HUES48 (cell line): Measurements from ENCODE around the gene LFNG.
A peak's percentile ranks its signal among the peaks of the same experiment; 100 is the strongest.

Experiments
- H3K27ac ChIP-seq: one replicate; pipeline ENCODE4 v1.7.0; 2013; ENCODE audit warnings: low read depth, low read length, inconsistent platforms
- H3K27me3 ChIP-seq: 2 replicates; pipeline ENCODE4 v1.6.1; 2013; ENCODE audit warnings: mild to moderate bottlenecking, low read length; ENCODE audit not compliant: control insufficient read depth, insufficient read depth
- H3K36me3 ChIP-seq: 2 replicates; pipeline ENCODE4 v1.6.1; 2013; ENCODE audit warnings: low read length; ENCODE audit not compliant: control insufficient read depth, insufficient read depth
- H3K4me1 ChIP-seq: 2 replicates; pipeline ENCODE4 v1.6.1; 2013; ENCODE audit warnings: mild to moderate bottlenecking, low read length; ENCODE audit not compliant: control insufficient read depth, insufficient read depth
- H3K4me3 ChIP-seq: 2 replicates; pipeline ENCODE4 v1.5.1; 2013; ENCODE audit warnings: mild to moderate bottlenecking, low read depth, low read length
- H3K9ac ChIP-seq: 2 replicates; pipeline ENCODE4 v1.6.1; 2013; ENCODE audit warnings: mild to moderate bottlenecking, low read depth, low read length, moderate library complexity
- H3K9me3 ChIP-seq: 2 replicates; pipeline ENCODE4 v1.6.1; 2013; ENCODE audit warnings: low read length; ENCODE audit not compliant: control insufficient read depth, insufficient read depth

Gene LFNG, protein sequence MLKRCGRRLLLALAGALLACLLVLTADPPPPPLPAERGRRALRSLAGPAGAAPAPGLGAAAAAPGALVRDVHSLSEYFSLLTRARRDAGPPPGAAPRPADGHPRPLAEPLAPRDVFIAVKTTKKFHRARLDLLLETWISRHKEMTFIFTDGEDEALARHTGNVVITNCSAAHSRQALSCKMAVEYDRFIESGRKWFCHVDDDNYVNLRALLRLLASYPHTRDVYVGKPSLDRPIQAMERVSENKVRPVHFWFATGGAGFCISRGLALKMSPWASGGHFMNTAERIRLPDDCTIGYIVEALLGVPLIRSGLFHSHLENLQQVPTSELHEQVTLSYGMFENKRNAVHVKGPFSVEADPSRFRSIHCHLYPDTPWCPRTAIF

DNA sequence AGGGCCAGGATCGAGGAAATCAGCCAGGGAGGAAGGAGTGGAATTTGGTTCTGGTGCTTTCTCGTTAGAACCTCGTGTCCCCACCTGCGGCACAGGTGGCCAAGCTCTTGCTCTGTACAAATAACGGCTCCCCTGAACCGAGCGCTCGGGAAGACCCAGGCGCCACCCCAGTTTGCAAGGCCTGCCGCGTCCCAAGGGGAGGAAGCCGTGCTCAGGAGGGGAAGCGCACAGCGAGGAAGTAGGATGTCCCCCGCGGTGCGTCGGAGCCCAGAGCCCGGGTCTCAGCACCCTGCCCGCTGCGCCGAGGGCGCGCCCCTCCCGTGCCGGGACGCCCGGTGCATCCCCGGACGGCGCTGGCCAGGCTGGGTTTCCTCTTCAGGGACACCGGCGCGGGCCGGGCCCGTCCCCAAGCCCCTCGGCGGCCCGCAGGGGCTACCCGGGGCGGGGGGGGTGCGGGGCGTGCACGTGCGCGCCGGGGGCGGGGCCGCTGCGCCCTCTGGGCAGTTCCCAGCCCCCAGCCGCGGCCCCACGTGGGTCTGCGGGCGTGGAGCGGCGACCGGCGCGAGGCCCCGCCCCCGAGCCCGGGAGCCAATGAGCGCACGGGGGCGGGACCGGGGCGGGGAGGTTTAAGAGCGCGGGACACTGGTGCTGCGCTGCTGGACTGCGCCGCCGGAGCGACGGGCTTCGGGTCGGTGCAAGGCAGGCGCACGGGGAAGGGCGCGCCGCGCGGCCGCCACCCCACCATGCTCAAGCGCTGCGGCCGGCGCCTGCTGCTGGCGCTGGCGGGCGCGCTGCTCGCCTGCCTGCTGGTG lies at the start of gene LFNG:
LFNG (plus strand) TSS at position 656 of the 812 bp plus-strand sequence; CDS start at position 744, 88 bp downstream.
- H3K27ac ChIP-seq, result peak within 1 kb of the TSS; percentile 55
- no peak within 1 kb of the TSS for H3K9ac ChIP-seq
- H3K4me3 ChIP-seq, result peak within 1 kb of the TSS; percentile 69
- H3K27me3 ChIP-seq, result peaks cover 38% of the 10 kb centered on the region
- no peaks in the 10 kb centered on the region for H3K36me3 ChIP-seq
- H3K9me3 ChIP-seq, result no peaks in the 10 kb centered on the region
- peaks cover 53% of the 10 kb centered on the region for H3K4me1 ChIP-seq

DNA sequence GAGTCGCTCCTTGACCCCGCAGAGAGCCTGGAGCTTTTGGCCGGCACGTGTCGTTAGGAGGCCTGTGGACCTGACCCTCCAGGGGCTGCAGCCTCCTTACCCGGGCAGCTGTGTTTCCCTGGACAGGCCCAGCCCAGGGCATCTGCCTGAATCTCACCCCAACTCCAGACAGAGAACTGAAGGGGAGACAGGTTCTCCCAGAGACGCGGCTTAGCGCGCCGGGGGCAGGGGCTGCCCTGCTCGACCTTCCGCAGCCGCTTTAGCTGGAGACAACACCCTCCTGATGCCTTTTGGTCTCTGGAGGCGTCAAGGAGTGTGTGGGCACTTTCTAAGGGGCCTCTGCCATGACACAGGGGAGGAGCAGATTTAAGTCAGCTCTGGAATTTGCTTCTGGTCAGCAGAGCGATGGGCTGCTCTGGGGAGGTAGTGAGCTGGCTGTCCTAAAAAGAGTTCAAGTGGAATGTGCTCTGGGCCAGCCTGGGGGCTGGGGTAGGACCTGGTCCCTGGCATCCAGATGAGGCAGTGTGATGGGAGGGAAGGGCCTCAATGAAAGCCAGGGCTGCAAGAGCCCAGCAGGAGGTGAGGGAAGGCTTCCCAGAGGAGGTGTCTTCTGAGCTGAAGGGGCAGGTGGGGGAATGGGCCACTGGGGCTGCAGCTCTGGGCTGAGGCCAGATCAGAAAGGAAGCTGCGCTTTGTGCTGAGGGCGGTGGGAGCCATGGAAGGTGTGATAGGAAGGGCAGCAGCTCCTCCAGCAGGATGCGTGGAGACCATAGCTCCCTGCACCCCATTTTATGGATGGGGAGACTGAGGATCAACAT lies 49.2 kb upstream of the LFNG start:
- H3K9me3 ChIP-seq, result no peaks in the 10 kb centered on the region
- peaks cover 6% of the 10 kb centered on the region for H3K4me1 ChIP-seq
- H3K9ac ChIP-seq, result no peak overlapping the region
- H3K27ac ChIP-seq, result no peak overlapping the region
- H3K27me3 ChIP-seq, result no peaks in the 10 kb centered on the region
- H3K36me3 ChIP-seq, result no peaks in the 10 kb centered on the region
- no peak overlapping the region for H3K4me3 ChIP-seq

DNA sequence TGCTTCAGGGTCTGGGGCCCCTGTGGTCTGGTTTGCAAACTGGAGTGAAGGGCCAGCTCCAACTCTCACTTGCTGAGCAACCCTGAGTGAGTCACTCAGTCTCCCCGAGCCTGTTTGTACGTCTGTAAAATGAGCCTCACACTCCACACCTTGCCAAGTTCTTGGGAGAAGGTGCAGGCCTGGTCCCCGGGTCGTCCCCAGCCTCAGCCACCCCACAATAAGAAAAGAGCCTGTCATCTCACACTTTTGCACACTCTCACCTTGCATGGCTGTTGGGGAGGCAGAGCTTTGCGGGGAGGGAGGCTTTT lies 48.6 kb upstream of the LFNG start:
- no peaks in the 10 kb centered on the region for H3K9me3 ChIP-seq
- no peaks in the 10 kb centered on the region for H3K27me3 ChIP-seq
- H3K9ac ChIP-seq, result no peak overlapping the region
- no peaks in the 10 kb centered on the region for H3K36me3 ChIP-seq
- H3K4me3 ChIP-seq, result no peak overlapping the region
- H3K27ac ChIP-seq, result peak overlapping the region; percentile 42
- peaks cover 2% of the 10 kb centered on the region for H3K4me1 ChIP-seq

DNA sequence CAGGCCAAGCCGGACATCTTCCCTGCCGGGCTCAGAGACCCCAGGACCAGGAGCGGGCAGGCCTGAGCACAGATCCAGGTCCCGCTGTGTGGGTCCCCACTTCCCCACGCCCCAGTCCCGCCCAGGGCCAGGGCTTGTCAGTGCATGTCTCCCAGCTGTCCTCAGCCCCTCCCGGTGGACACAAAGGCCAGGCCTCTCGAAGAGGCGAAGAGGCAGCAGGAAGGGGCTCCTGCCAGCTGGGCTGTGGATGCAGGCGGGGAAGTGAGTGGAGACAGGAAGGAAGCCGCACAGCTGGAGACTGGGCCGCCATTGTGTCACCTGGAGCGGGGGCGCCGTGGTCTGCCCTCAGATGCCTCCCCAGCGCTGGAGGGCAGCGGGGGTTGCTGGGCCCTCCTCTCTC lies 48.2 kb upstream of the LFNG start:
- Histone ChIP-seq H3K36me3 (no peaks in the 10 kb centered on the region), H3K4me3 (no peak overlapping the region), H3K27me3 (no peaks in the 10 kb centered on the region), H3K4me1 (no peaks in the 10 kb centered on the region; the same call in 1 of the 2 replicates), H3K9me3 (no peaks in the 10 kb centered on the region), H3K9ac (no peak overlapping the region), H3K27ac (peak overlapping the region; percentile 42)

DNA sequence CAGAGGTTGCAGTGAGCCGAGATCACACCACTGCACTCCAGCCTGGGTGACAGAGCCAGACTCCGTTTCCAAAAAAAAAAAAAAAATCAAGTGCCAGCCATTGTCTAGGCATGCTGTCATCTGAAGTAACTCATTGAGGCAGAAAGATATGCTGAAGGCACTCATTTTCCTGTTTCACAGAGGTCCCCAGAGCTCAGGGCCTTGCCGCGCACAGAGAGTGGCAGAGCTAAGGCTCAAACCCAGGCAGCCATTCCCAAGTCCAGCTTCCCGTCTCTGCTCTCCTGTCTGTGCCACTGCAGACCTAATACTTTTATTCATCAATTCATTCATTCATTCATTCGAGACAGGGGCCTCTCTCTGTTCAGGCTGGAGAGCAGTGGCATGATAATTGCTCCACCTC lies 46.8 kb upstream of the LFNG start:
- Histone ChIP-seq H3K9me3 (no peaks in the 10 kb centered on the region), H3K27ac (no peak overlapping the region), H3K4me1 (peaks cover under 1% of the 10 kb centered on the region; the same call in 1 of the 2 replicates), H3K27me3 (no peaks in the 10 kb centered on the region), H3K9ac (no peak overlapping the region), H3K36me3 (no peaks in the 10 kb centered on the region), H3K4me3 (no peak overlapping the region)

DNA sequence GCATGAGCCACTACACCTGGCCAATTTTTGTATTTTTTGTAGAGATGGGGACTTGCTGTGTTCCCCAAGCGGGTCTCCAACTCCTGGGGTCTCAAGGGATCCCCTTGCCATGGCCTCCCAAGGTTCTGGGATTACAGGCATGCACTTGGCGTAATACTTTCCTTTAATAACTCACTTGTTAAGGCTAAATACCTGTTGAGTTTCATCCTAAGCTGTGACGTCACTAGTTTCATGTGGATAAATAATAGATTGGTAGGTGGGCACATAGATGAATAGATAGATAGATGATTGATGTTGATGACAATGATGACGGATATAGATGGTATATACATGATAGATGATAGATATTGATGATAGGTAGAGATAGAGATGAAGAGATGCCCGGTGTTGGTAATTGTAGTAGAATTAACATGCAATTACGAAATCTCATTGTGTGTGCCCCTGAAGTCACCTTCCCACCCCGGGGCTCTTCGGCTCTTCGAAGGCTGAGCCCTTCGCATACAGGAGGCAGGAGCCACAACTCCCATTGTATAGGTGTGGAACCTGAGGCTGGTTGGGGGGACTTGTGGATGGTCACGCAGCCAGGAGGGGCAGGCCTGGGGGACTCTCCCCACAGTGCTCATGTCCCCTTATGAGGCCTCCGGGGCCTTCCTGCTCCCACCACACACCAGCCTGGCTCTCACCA lies 45.9 kb upstream of the LFNG start:
- H3K9ac ChIP-seq, result no peak overlapping the region
- no peaks in the 10 kb centered on the region for H3K27me3 ChIP-seq
- no peaks in the 10 kb centered on the region for H3K36me3 ChIP-seq
- H3K9me3 ChIP-seq, result no peaks in the 10 kb centered on the region
- no peak overlapping the region for H3K4me3 ChIP-seq
- H3K27ac ChIP-seq, result no peak overlapping the region
- peaks cover 2% of the 10 kb centered on the region; the same call in 1 of the 2 replicates for H3K4me1 ChIP-seq

DNA sequence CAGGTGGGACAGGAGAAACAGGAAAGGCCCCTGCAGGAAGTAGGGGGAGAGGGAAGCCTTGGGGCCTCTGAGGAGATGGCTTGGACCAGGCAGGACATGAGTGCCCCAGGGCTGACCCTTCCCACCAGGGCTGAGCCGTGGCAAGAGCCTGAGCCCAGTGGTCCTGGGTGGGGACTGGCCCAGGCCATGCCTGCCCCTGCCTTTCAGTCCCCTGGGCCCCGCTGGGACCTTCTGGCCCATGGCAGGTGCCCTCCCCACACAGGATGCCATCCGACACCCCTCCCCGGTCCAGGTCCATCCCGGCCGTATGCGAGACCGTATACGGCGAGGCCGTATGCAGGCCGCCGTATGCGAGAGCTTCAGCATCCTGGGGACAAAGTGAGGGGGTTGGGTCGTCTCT lies 45.4 kb upstream of the LFNG start:
- Histone ChIP-seq H3K27me3 (no peaks in the 10 kb centered on the region), H3K9ac (no peak overlapping the region), H3K4me3 (no peak overlapping the region)

DNA sequence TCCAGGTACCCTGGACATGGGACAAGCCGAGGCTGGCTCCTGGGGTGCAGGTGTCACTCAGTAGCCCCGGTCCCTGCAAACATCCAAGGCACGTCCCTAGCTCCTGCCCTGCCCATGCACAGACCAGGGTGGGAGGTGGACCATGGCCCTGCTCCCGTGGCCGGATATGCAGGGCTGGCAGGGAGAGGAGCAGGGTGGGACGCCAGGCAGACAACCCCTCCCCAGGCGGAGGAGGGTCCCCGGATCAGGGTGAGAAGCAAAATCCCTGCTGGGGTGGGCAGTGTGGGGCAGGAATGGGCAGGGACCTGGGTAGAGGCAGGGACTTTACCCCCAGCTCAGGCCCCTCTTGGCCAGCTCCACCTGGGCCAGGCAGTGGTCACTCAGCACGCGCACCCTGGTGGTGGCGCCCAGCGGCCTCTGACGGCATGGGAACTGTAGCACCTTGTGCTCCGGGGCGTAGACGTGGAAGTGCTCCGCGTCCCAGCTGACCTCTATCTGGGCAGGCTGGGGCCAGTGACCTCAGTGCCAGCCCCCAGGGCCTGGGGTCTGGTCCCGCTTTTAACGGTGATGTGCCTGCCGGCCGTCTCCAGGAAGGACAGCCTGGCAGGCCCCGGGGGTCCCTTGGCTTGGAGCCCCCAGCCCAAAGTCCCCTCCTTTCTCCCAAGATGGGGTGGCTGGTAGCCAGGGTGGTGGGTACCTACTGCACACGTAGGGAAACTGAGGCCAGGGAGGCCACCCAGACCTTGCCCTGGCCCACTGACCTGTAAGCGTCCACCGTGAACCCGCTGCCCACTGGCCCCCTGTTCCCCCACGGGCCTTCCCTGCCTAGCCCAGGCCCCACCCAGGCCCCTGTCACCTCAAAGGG lies 44.5 kb upstream of the LFNG start:
- Histone ChIP-seq H3K4me1 (peaks cover 2% of the 10 kb centered on the region; the same call in 1 of the 2 replicates), H3K4me3 (no peak overlapping the region), H3K9ac (no peak overlapping the region)

More for the DNA sequence above, 45.4 kb upstream of the LFNG start:
- Histone ChIP-seq H3K36me3 (no peaks in the 10 kb centered on the region), H3K27ac (no peak overlapping the region), H3K9me3 (no peaks in the 10 kb centered on the region), H3K4me1 (peaks cover 2% of the 10 kb centered on the region; the same call in 1 of the 2 replicates)

DNA sequence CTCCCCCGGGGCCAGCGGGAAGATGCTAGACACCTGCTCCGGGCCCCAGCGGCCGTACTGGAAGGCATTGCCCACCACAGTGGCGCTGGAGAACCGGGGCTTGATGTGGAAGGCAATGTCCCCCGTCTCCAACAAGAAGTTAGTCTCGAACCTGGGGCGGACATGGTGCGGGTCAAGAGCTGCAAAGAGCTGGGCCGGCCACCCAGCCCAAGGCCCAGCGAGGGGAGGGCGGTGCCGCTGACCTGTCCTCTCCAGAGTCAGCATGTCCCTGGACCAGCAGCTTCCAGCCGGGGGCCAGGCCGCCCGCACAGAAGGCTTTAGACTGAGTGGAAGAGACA lies 43.9 kb upstream of the LFNG start:
- Histone ChIP-seq H3K4me3 (no peak overlapping the region), H3K4me1 (peaks cover 2% of the 10 kb centered on the region; the same call in 1 of the 2 replicates), H3K36me3 (no peaks in the 10 kb centered on the region), H3K9ac (no peak overlapping the region), H3K27me3 (no peaks in the 10 kb centered on the region), H3K9me3 (no peaks in the 10 kb centered on the region), H3K27ac (no peak overlapping the region)

More for the DNA sequence above, 44.5 kb upstream of the LFNG start:
- H3K27ac ChIP-seq, result no peak overlapping the region
- H3K36me3 ChIP-seq, result no peaks in the 10 kb centered on the region
- no peaks in the 10 kb centered on the region for H3K27me3 ChIP-seq
- H3K9me3 ChIP-seq, result no peaks in the 10 kb centered on the region

DNA sequence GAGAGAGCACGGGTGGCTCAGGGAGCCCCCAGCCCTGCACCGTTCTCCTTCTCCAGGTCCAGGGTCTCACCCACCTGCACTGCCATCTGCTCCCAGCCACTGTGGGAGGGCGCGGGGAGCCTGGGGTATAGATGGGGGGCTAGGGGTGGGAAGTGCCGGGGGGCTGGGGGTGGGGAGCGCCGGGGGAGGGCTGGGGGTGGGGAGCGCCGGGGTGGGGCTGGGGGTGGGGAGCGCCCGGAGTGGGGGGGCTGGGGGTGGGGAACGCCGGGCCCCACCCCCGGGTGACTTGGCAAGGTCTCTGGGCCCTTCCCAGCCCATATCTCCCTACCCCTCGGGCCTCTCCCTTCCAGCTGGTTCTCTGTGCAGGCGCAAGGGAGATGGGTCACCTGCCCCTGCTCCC lies 43.3 kb upstream of the LFNG start, which contains the start of gene GRIFIN:
GRIFIN (minus strand) TSS at position 101 of the 400 bp plus-strand sequence; CDS start at position 86, 15 bp downstream.
- no peaks in the 10 kb centered on the region for H3K36me3 ChIP-seq
- no peak within 1 kb of the TSS for H3K9ac ChIP-seq
- peaks cover 2% of the 10 kb centered on the region; the same call in 1 of the 2 replicates for H3K4me1 ChIP-seq
- H3K9me3 ChIP-seq, result no peaks in the 10 kb centered on the region
- no peak within 1 kb of the TSS for H3K27ac ChIP-seq
- H3K4me3 ChIP-seq, result no peak within 1 kb of the TSS
- no peaks in the 10 kb centered on the region for H3K27me3 ChIP-seq
